HG03521 (cell line): ENCODE results near the gene NFX1.
A peak's percentile ranks its signal among the peaks of the same experiment; 100 is the strongest.

ENCODE experiments used
- ATAC-seq: cut with Tn5 transposase; IDR thresholded peaks from one replicate; pipeline ENCODE4 v1.9.1; 2021; ENCODE audit warnings: mild to moderate bottlenecking, moderate library complexity; ENCODE audit not compliant: unreplicated experiment

The NFX1 gene

DNA sequence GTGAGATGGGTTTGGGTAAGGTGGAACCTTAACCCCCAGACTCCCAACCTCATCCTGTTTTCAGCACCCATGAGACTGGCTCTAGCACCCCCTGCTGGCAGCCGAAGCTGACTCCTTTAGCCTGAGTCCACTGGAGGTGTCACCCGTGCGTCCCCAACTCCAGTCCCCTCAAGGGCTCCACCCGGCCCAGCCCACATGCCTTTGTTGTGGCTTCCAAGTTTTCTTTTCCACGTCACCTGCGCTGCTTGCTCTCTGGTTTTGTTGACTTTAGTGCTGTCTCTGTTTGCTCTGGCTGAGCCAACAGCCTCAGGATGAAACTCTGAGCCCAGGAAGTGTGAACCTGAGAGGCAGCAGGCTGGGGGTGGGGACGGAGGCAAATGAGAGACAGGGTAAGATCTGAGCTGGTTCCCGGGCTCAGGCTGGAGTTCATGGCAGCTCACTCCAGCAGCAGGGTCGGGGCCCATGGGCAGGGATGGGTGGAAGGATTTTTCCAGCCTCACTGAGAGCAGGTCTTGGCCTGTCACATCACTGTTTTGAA lies 125.3 kb downstream of the NFX1 start:
- peak; percentile 59 for ATAC-seq

DNA sequence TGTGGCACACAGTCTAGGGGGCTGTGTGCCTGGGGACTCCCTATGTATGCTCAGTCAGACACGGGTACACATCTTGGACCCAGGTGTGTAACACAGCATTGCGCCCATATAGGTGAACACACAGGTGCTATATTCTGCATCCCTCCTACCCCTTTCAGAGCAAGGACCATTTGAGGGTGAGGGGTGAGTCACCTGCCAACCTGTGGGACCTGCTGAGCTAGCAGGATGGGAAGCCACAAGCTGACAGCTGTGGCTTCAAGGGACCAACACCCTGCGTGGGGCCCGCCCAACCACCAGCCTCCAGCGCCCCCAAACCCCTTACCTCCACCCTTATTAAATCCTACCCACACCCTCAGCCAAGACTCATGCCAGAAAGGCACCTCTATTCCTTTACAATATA lies 126.7 kb downstream of the NFX1 start:
- ATAC-seq, result no peak

DNA sequence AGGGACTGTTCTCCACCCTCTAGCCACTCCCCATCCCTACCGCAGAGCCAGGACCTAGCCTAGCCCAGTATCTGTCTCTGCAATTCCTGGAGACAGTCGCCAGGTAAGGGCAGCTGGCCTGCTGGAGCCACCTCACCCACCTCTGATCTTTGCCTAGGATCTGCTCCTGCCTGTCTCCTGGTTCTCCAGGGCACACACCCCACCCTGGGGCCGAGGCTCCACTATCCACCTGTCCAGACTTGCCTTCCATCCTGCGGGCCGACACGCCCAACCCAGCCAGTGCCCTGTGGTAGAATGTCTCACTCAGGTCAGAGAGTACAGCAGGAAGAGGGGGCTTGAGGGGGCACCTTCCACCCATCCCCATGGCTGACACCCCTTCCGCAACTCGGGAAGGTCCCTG lies 127.8 kb downstream of the NFX1 start:
- no peak for ATAC-seq

DNA sequence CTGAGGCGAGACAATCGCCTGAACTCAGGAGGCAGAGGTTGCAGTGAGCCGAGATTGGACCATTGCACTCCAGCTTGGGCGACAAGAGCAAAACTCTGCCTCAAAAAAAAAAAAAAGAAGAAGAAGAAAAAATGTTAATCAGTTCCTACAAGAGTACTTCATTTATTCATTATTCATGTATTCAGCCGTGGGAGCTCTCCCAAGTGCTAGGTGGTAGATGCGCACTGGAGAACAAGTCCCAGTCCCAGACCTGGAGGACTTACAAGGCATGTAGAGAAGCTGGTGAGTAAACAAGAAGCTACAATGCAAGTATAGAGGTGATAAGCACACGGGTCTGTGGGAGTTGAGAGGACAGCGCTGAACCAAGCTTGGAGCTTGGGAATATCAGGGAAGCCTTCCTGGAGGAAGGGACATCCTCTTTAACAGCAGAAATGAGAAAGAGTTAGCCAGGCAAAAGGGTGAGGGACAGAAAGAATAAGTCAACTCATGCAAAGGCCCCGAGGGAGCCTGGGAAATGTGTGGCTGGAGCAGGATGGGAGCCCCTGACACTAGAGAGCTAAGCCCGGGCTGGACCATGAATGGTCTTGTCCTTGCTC lies 129.5 kb downstream of the NFX1 start:
- no peak for ATAC-seq
